Activated CD8-positive, alpha-beta memory T cell treated with anti-CD3 and anti-CD28 coated beads, Interleukin-2, amount 10 ng/mL, durations not matched to agents 7 days and 5 days (primary cell): ENCODE data around the gene CCDC60. TPM values are rescaled to one million over a fixed set of nuclear protein-coding genes. Genes with fewer than 3 reads are reported as not detected.

ENCODE experiments used
- ATAC-seq: fragments of 150-1000 bp; cut with Tn5 transposase; one replicate; pipeline ENCODE4 v1.10.0; 2021; ENCODE audit warnings: moderate library complexity
- CTCF ChIA-PET: fragments of 350-600 bp; sonication (Branson Sonifier 250); formaldehyde crosslinking; loops from one replicate; lab custom pipeline; 2021; ENCODE audit warnings: antibody characterized with exemption; lab: Charles Lee
- DNase-seq: peaks from one replicate; pipeline ENCODE4 v3.0.0-alpha.2; 2020
- H3K27ac Mint-ChIP-seq: one replicate; pipeline ENCODE4 v1.8.0; 2021; ENCODE audit warnings: mild to moderate bottlenecking, mixed read lengths
- H3K27me3 Mint-ChIP-seq: one replicate; pipeline ENCODE4 v1.8.0; 2021; ENCODE audit warnings: mixed read lengths
- H3K36me3 Mint-ChIP-seq: one replicate; pipeline ENCODE4 v1.8.0; 2021; ENCODE audit warnings: mild to moderate bottlenecking, mixed read lengths
- H3K4me1 Mint-ChIP-seq: one replicate; pipeline ENCODE4 v1.8.0; 2021; ENCODE audit warnings: mixed read lengths
- H3K4me3 Mint-ChIP-seq: one replicate; pipeline ENCODE4 v1.8.0; 2021; ENCODE audit warnings: mild to moderate bottlenecking, moderate library complexity, mixed read lengths
- H3K9me3 Mint-ChIP-seq: one replicate; pipeline ENCODE4 v1.8.0; 2022; ENCODE audit warnings: low read depth, mixed read lengths
- total RNA-seq, 2 experiments: library from RNA; stranded (reverse); gene quantifications; one replicate each; pipeline ENCODE4 v1.2.3, GENCODE V29; 2021

Gene CCDC60
- total RNA-seq, 2 experiments from 2014 or later, result not detected

DNA sequence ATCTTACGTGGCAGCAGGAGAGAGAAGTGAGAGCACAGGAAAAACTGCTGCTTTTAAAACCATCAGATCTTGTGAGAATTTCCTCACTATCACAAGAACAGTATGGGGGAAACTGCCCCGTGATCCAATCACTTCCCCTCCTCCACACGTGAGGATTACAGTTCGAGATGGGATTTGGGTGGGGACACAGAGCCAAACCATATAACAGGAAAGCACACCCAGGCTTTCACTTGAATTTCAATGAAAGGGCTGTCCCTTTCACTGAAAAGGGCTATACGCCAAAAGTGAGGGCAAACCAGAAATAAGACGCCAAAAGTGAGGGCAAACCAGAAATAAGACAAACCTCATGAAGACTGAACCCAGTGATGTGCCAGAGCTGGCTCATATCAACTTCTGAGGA is 236.2 kb downstream of the CCDC60 start:
- Mint-ChIP-seq H3K36me3 (no peaks in the 10 kb centered on the region), H3K4me1 (no peaks in the 10 kb centered on the region), H3K27me3 (peaks cover 7% of the 10 kb centered on the region), H3K9me3 (no peaks in the 10 kb centered on the region), H3K4me3 (no peak overlapping the region), H3K27ac (no peak overlapping the region)
- CTCF ChIA-PET, result no interaction called here
- ATAC-seq (no peak), DNase-seq (no peak)

- H3K4me3 Mint-ChIP-seq, result no peak overlapping the region
Measured at GRCh38 chr12:119573086-119573485, 238.6 kb downstream of the CCDC60 start.

GRCh38 chr12:119574255-119574654 is 239.7 kb downstream of the CCDC60 start:
- CTCF ChIA-PET, result no interaction called here
- H3K27ac Mint-ChIP-seq, result no peak overlapping the region
- H3K9me3 Mint-ChIP-seq, result no peaks in the 10 kb centered on the region
- H3K36me3 Mint-ChIP-seq, result no peaks in the 10 kb centered on the region
- no peak overlapping the region for H3K4me3 Mint-ChIP-seq
- ATAC-seq (no peak), DNase-seq (no peak)
- peaks cover 16% of the 10 kb centered on the region for H3K27me3 Mint-ChIP-seq
- no peaks in the 10 kb centered on the region for H3K4me1 Mint-ChIP-seq

More at GRCh38 chr12:119573086-119573485, 238.6 kb downstream of the CCDC60 start:
- H3K27ac Mint-ChIP-seq, result no peak overlapping the region
- H3K4me1 Mint-ChIP-seq, result no peaks in the 10 kb centered on the region
- no peaks in the 10 kb centered on the region for H3K9me3 Mint-ChIP-seq
- CTCF ChIA-PET, result no interaction called here
- no peak for DNase-seq
- ATAC-seq, result no peak
- peaks cover 15% of the 10 kb centered on the region for H3K27me3 Mint-ChIP-seq
- no peaks in the 10 kb centered on the region for H3K36me3 Mint-ChIP-seq

- CTCF ChIA-PET, result no interaction called here
- DNase-seq (no peak), ATAC-seq (no peak)
- no peaks in the 10 kb centered on the region for H3K4me1 Mint-ChIP-seq
- peaks cover 16% of the 10 kb centered on the region for H3K27me3 Mint-ChIP-seq
- H3K36me3 Mint-ChIP-seq, result no peaks in the 10 kb centered on the region
- no peak overlapping the region for H3K27ac Mint-ChIP-seq
- H3K4me3 Mint-ChIP-seq, result no peak overlapping the region
- H3K9me3 Mint-ChIP-seq, result no peaks in the 10 kb centered on the region
Measured at GRCh38 chr12:119576118-119576810, 241.7 kb downstream of the CCDC60 start.

GRCh38 chr12:119576915-119577314 is 242.4 kb downstream of the CCDC60 start:
- H3K9me3 Mint-ChIP-seq, result no peaks in the 10 kb centered on the region
- CTCF ChIA-PET, result no interaction called here
- H3K27me3 Mint-ChIP-seq, result peaks cover 16% of the 10 kb centered on the region
- ATAC-seq, result no peak
- no peaks in the 10 kb centered on the region for H3K36me3 Mint-ChIP-seq
- no peak overlapping the region for H3K4me3 Mint-ChIP-seq
- no peak overlapping the region for H3K27ac Mint-ChIP-seq
- DNase-seq, result no peak
- no peaks in the 10 kb centered on the region for H3K4me1 Mint-ChIP-seq

DNA sequence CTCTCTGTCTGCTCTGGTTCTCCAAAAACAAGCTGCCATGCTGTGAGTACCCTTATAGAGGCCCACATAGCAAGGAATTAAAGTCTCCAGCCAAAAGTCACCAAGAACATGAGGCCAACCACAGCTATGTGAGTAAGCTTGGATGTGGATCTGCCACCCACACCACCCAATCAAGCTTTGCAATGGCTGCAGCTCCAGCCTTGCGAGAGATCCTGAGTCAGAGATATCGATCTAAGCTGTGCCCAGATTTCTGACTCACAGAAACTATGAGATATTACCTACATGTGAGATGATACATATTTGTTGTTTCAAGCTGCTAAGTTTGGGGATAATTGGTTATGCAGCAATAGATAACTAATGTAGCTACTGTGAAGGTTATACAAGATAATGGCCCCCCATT is 243.6 kb downstream of the CCDC60 start:
- H3K9me3 Mint-ChIP-seq, result no peaks in the 10 kb centered on the region
- no peaks in the 10 kb centered on the region for H3K36me3 Mint-ChIP-seq
- no peak overlapping the region for H3K4me3 Mint-ChIP-seq
- no peak for ATAC-seq
- CTCF ChIA-PET, result no interaction called here
- DNase-seq, result no peak
- H3K4me1 Mint-ChIP-seq, result no peaks in the 10 kb centered on the region
- H3K27me3 Mint-ChIP-seq, result peaks cover 16% of the 10 kb centered on the region
- H3K27ac Mint-ChIP-seq, result no peak overlapping the region

- DNase-seq (no peak), ATAC-seq (no peak)
- Mint-ChIP-seq H3K27me3 (peaks cover 49% of the 10 kb centered on the region), H3K36me3 (no peaks in the 10 kb centered on the region), H3K9me3 (no peaks in the 10 kb centered on the region), H3K4me1 (no peaks in the 10 kb centered on the region), H3K4me3 (no peak overlapping the region), H3K27ac (no peak overlapping the region)
- CTCF ChIA-PET, result no interaction called here
Measured at GRCh38 chr12:119589097-119589496, 254.6 kb downstream of the CCDC60 start.

- no peak overlapping the region for H3K4me3 Mint-ChIP-seq
- no peaks in the 10 kb centered on the region for H3K9me3 Mint-ChIP-seq
Measured at GRCh38 chr12:119589634-119590033, 255.1 kb downstream of the CCDC60 start.

More at GRCh38 chr12:119589634-119590033, 255.1 kb downstream of the CCDC60 start:
- H3K27ac Mint-ChIP-seq, result no peak overlapping the region
- CTCF ChIA-PET, result no interaction called here
- no peak for ATAC-seq
- H3K4me1 Mint-ChIP-seq, result peaks cover 2% of the 10 kb centered on the region
- peaks cover 55% of the 10 kb centered on the region for H3K27me3 Mint-ChIP-seq
- no peaks in the 10 kb centered on the region for H3K36me3 Mint-ChIP-seq
- DNase-seq, result no peak

Other genes starting within 250 kb of the CCDC60 start
- gene HSPB8, start 155.8 kb upstream of the CCDC60 start, total RNA-seq, result not detected